ENCODE data around the gene RUNX2.
A peak's percentile ranks its signal among the peaks of the same experiment; 100 is the strongest.
"Not testable (repeated sequence)": the region's sequence is repeated elsewhere in the genome, so short reads cannot be mapped to it uniquely, and the experiment has no call there.

RUNX2 gene

DNA sequence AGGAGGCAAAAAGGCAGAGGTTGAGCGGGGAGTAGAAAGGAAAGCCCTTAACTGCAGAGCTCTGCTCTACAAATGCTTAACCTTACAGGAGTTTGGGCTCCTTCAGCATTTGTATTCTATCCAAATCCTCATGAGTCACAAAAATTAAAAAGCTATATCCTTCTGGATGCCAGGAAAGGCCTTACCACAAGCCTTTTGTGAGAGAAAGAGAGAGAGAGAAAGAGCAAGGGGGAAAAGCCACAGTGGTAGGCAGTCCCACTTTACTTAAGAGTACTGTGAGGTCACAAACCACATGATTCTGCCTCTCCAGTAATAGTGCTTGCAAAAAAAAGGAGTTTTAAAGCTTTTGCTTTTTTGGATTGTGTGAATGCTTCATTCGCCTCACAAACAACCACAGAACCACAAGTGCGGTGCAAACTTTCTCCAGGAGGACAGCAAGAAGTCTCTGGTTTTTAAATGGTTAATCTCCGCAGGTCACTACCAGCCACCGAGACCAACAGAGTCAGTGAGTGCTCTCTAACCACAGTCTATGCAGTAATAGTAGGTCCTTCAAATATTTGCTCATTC, at the start of gene RUNX2:
Gene RUNX2 (plus strand): TSS at position 375 of the 567 bp plus-strand sequence. CDS start 397 bp downstream, outside the sequence.
- no peak for DNase-seq (ENCODE audit: low read depth)

DNA sequence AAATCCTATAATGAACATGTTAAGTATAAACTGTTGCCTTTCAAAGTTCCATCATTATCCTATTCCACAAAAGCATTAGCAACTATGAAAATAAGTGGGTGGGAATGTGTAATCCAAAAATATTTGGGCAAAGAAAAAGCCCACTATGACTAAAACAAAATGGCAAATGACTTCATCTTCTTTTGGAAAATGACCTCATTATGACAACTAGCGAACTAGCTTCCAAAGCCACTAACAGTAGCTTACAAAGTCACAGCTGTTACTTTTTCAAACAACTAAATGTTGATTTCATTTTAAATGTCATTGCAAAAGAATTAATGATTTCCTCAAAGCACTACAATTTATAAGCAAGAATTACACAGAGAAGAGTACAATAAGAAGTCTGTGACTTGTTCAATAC, 49.8 kb upstream of the RUNX2 start:
- no peak for DNase-seq (ENCODE audit: low read depth)

DNA sequence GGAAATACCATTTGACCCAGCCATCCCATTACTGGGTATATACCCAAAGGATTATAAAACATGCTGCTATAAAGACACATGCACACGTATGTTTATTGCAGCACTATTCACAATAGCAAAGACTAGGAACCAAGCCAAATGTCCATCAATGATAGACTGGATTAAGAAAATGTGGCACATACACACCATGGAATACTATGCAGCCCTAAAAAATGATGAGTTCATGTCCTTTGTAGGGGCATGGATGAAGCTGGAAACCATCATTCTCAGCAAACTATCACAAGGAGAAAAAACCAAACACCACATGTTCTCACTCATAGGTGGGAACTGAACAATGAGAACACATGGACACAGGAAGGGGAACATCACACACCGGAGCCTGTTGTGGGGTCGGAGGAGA, 41.4 kb upstream of the RUNX2 start:
- DNase-seq (ENCODE audit: low read depth): not testable (repeated sequence)

DNA sequence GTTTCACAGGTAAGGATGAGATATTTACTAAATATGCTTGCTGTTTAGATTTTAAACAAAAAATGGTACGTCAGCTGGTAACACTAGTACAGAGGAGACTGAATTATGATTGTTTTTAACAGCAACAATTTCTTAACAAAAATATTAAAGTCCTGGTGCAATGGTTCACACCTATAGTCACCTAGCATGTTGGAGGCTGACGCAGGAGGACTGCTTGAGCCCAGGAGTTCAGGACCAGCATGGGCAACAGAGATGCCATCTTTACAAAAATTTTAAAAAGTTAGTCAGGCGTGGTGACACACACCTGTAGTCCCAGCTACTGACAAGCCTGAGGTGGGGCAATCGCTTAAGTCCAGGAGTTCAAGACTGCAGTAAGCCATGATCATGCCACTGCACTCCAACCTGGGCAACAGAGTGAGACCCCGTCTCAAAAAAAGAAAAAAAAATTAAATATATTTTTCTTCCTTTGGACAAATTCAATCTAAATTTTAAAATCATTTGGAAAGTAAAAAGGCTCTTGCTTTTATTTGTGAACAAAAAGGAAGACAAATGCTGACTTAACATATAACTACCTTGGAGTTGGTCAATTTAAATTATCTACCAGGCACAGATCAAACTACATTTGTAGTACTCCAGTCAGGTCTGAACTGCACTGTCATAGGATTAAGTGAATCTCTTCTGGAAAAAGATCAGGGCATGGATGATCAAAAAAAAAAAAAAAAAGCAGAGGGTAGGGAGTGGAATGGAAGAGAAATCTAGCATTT, 38.2 kb upstream of the RUNX2 start:
- DNase-seq (ENCODE audit: low read depth): no peak

DNA sequence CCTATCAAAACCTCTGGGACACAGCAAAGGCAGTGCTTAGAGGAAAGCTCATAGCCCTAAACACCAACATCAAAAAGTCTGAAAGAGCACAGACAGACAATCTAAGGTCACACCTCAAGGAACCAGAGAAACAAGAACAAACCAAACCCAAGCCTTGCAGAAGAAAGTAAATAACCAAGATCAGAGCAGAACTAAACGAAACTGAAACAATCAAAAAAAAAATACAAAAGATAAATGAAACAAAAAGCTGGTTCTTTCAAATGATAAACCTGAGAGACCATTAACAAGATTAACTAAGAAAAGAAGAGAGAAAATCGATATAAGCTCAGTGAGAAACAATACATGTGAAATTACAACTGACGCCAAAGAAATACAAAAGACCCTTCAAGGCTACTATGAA, 34.8 kb upstream of the RUNX2 start:
- no peak for DNase-seq (ENCODE audit: low read depth)

DNA sequence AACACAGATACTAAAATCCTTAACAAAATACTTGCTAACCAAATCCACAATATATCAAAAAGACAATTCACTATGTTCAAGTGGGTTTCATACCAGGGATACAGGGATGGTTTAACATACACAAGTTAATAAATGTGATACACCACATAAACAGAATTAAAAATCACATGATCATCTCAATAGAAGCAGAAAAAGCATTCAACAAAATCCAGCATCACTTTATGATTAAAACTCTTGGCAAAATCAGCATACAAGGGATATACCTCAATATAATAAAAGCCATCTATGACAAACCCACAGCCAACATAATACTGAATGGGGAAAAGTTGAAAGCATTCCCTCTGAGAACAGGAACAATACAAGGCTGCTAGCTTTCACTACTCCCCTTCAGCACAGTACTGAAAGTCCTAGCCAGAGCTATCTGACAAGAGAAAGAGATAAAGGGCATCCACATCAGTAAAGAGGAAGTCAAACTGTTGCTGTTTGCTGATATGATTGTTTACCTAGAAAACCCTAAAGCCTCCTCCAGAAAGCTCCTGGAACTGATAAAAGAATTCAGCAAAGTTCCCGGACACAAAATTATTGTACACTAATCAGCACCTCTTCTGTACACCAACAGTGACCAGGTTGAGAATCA, 33.9 kb upstream of the RUNX2 start:
- not testable (repeated sequence) for DNase-seq (ENCODE audit: low read depth)

DNA sequence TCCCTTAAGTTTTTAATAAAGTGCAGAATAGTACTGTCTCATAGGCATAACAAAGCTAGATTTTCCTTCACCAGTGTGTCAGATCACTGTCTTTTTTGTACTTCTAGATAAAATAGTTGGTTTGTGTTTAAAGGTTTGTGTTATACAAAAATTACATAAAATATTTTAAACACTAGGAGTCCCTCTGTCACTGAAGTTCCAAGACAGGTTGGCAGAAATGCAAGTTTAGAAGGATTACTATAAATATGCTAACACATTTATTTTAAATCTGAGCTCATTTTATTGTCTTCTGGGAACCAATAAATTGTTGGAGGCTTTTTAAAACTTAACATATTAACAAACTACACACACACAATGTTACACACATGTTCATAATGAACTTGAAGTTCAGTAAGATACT, 30.8 kb upstream of the RUNX2 start:
- no peak for DNase-seq (ENCODE audit: low read depth)

DNA sequence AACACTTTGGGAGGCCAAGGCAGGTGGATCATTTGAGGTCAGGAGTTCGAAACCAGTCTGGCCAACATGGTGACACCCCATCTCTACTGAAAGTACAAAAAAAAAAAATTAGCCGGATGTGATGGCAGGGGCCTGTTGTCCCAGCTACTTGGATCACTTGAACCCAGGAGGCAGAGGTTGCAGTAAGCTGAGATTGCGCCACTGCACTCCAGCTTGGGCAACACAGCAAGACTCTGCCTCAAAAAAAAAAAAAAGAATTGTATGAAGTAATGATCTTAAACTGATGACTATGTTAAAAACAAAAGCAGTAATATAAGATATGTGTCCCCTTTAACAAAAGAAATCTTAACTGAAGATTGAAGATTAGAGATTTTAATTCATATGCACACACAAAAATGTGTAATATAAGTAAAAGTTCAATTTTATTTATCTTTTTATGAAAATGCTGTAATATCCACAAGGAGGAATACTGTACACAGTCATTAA, 29.0 kb upstream of the RUNX2 start:
- DNase-seq (ENCODE audit: low read depth): no peak

DNA sequence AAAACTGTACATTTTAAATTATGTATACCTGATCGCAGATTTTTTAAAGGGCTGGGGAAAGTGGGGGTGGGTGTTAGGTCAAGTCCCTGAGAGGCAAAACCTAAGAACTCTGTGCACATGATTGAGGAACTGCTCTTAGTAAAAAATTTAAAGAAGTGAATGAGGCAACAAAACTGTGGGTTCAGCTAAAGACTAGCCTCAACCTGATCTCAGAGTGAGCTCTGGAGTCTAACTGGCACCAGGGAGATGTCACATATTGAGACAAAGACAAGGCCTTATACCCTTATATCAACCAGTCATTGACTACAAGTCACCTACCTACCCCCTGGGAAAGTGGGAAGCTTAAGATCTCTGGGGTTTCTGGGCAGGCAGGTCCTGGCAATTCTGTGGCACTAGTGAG, 27.4 kb upstream of the RUNX2 start:
- DNase-seq (ENCODE audit: low read depth): no peak

DNA sequence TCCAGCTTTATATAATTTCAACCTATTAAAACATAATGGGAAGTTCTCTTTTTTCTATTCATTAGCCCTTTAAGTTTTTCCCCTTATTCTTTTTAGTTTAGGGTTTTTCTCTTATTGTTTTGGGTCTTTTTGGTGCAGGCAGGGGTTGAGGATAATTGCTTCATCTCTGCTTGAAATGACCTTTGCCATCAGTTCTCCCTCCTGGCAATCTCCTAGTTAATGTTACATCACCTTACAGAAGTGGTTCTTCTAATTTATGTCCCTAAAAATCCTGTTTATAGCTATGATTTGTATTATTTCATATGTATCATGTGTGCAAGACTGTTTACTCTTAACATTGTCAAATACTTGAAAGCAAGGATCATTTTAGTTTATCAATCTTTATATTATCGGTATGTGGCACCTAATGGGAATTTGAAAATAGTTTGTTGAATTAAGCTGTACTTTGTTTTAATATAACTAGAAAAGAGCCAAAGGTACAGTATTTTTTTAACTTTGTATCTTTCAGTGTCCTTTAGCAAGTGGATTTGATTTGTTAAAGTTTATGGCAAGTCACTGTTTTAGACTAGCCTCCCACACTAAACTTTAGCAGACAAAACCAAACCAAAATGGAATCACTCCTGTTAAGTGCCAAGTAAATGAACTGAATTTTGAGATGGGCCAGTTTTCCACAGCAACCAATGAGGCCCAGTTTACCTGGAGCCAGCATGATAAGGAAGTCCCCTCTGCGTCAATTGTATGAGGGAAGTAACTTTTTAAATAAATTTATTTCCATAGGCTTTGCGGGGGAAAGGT, 26.6 kb upstream of the RUNX2 start:
- DNase-seq (ENCODE audit: low read depth): no peak

DNA sequence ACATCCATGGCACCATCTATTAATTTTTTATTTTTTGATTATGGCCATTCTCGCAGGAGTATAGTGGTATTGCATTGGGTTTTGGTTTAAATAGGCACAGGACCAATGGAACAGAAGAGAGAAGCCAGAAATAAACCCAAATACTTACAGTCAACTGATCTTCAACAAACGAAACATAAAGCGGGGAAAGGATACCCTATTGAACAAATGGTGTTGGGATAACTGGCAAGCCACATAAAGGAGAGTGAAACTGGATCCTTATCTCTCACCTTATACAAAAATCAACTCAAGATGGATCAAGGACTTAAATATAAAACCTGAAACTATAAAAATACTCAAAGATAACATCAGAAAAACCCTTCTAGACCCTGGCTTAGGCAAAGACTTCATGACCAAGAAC, 25.3 kb upstream of the RUNX2 start:
- no peak for DNase-seq (ENCODE audit: low read depth)

DNA sequence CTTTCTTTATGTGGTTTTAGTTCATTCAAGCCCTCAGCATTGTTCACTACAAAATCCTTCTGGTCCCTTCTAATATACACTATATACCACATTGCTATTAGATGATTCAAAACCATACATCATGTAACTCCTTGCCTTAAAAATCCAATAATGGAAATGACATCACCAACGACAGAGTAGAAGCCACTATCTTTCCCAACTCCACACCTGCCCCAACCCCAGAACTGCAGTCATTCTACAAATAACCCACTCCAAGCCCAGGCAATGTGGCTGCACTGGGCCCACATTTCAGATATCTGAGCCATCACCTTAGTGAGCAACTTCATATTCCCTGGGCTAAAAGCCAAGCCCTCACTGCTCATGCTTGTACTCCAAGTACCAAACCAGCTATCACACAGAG, 22.6 kb upstream of the RUNX2 start:
- DNase-seq (ENCODE audit: low read depth): no peak

DNA sequence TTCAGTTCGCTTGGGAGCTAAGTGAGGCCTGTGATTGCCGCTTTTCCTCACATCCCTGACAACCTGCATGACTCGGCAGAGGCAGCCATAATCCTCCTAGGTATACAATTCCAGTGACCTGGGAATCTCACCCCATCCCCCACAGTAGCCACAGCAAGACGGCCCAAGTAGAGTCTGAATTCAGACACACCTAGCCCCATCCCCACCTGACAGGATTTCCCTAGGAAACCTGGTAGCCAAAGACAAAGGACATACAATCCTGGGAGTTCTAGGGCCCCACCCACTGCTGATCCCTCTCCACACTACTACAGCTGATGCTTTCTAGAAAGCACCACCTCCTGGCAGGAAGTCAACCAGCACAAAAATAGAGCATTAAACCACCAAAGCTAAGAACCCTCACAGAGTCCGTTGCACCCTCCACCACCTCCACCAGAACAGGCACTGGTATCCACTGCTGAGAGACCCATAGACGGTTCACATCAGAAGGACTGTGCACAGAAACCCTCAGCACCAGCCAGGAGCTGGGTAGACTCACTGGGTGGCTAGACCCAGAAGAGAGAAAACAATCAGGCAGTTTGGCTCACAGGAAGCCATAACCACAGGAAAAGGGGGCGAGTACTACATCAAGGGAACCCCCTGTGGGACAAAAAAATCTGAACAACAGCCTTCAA, 17.9 kb upstream of the RUNX2 start:
- peak; percentile 3 for DNase-seq (ENCODE audit: low read depth)

DNA sequence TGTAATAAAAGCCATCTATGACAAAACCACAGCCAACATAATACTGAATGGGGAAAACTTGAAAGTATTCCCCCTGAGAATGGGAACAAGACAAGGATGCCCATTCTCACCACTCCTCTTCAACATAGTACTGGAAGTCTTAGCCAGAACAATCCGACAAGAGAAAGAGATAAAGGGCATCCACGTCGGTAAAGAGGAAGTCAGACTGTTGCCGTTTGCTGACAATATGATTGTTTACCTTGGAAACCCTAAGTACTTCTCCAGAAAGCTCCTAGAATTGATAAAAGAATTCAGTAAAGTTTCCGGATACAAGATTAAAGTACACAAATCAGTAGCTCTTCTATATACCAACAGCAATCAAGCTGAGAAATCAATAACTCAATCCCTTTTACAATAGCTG, 14.0 kb upstream of the RUNX2 start:
- DNase-seq (ENCODE audit: low read depth): no peak

DNA sequence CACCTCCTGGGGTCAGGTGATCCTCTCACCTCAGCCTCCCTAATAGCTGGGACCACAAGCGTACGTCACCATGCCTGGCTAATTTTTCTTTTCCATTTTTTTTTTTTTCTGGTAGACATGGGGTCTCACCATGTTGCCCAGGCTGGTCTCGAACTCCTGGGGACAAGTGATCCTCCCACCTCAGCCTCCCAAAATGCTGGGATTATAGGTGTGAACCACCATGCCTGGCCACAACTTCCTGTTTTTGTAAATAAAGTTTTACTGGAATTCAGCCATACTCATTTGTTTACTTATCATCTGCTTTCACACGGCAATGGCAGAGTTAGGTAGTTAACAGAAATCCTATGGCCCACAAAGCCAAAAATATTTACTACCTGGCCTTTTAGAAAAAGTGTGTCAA, 7.8 kb upstream of the RUNX2 start:
- DNase-seq (ENCODE audit: low read depth): no peak

DNA sequence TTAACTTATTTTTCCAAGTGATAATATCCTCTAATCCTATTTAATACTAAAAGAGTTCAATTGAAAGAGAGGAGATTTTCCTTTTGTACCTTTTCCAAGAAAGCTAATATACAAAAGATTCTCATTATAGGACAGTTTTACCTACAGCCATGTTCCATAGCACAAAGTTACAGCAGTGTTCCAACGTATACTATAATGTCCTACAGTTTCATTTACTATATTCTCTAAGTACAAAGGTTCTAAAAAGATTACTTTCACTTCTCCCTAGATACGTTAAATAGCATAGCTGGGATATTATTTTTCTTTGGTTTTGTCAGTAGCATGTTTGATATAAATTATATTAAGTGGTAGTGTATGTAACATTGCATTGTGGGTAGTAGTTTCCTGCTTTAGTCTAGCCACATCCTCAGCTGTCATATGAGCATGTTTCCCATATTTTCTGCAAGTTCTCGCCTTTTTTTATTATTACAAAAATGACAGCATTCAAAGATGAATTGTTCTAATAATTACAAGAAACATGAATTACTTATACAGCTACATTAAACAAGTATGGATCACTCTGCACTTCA, 4.4 kb upstream of the RUNX2 start:
- DNase-seq (ENCODE audit: low read depth): no peak

DNA sequence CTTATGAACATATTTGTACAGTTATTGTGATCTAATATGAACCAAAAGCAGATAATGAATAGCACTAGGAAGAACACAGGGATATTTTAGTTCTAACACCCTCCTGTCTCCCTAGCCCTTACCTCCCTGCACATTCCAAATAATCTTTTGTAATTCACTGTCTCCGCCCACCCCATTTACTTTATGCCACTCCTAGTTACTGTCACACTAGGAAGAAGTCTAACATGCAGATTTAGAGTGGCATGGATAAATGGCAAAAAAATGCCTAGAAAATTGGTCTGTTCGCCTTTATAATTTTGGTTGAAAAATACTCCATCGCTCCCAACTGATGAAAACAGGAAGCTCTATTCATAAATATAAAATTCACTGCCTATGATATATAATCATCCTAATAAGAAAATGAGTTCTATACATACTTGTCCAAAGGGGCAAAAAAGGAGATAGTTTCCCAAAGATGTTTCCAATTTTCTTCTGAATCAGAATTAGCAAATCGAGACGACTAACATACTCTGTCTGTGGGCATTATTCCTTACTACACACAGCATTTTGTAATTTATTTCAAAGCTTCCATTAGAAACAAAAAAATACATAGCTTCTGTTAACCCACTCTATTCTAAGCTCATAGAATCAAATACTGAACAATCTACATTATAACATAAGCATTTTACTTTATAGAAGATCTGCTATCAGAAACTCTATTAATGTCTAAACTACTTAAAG, 1.3 kb upstream of the RUNX2 start:
- no peak for DNase-seq (ENCODE audit: low read depth)

DNA sequence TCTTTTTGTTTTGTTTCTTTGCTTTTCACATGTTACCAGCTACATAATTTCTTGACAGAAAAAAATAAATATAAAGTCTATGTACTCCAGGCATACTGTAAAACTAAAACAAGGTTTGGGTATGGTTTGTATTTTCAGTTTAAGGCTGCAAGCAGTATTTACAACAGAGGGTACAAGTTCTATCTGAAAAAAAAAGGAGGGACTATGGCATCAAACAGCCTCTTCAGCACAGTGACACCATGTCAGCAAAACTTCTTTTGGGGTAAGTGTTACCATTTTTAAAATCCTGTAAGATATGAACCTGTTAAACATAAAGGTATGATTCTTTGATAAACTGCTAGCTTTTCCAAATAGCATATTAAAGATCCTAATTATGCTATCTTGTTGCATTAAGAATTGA, 393 bp downstream of the RUNX2 start:
- no peak for DNase-seq (ENCODE audit: low read depth)

DNA sequence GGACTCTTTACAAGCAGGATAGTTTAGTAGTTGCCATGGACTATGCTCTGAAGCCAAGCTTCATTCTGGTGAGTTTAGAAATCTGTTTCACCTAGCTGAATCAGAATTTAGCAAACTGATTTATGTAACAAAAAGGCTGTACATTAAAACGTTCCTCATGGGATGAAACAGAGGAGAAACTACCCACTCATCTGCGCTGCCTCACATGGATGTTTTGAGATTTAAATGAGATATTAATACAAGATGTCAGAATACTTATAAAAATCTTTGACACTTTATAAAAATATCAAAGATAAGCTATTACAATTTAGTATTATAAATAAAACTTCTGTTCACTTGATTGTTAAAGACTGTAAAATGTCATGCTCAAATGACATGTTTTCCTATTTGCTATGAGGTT, 16.8 kb downstream of the RUNX2 start:
- no peak for DNase-seq (ENCODE audit: low read depth)

DNA sequence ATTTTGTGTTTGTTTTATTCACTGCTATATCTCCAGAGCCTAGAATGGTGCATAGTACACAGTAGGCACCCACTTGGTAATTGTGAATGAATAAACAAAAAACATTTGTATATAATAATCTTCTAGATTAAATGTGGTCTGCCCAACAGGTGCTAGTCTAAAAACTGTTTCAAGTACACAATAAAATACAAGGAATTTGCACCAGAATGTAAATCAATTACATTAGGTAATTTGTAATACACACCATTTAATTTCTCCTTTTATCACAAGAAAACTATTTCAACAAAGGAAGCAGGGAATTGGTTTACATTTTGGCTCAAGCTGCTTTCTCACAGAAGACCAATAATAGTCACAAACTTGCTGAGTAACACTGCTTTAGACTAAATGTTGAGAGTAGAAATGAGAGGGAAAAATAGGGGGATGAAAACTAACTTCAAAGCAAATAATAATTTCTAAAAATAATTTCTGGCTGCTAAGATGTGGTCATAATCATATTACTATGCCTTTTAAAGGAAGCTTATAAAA, 22.1 kb downstream of the RUNX2 start:
- DNase-seq (ENCODE audit: low read depth): no peak

DNA sequence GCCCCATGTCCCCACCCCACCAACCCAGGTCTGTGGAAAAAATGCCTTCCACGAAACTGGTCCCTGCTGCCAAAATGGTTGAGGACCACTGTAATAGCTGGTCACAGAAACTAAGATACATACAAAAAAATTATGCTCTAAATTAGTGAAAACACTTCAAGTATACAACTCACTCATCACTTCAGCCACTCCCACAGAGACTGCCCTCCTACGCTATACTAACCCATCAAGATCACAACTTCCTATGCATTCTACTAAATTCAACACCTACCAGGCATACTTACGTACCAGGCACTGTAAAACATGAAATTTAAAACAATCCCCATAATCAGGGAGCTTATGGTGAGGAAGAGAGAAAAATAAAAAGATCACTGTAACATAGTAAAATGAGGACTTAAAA, 22.9 kb downstream of the RUNX2 start:
- no peak for DNase-seq (ENCODE audit: low read depth)
